Vagina (tissue), 2 donors: ENCODE data around the gene IGFBP1. TPM values are rescaled to one million over a fixed set of nuclear protein-coding genes. Genes with fewer than 3 reads are reported as not detected.

Experiments
- DNase-seq, 2 donors: peaks; one replicate each; pipeline ENCODE4 v3.0.0-alpha.2; 2017; ENCODE audit errors: extremely low spot score in 2 of 2
- H3K27ac ChIP-seq: fragments of 200-600 bp; sonication (generic); one replicate; pipeline ENCODE4 v1.5.1; 2019
- H3K27me3 ChIP-seq: fragments of 200-600 bp; sonication (generic); one replicate; pipeline ENCODE4 v1.5.1; 2019
- H3K36me3 ChIP-seq, 2 donors: fragments of 200-600 bp; sonication (generic); one replicate each; pipeline ENCODE4 v1.5.1; 2017 to 2019
- H3K4me1 ChIP-seq: fragments of 200-600 bp; sonication (generic); one replicate; pipeline ENCODE4 v1.5.1; 2019
- H3K4me3 ChIP-seq, 2 donors: fragments of 200-600 bp; sonication (generic); 1 replicate in 1 of 2; 2 replicates in 1 of 2; pipeline ENCODE4 v1.5.1; 2016 to 2019
- H3K9me3 ChIP-seq: fragments of 200-600 bp; sonication (generic); one replicate; pipeline ENCODE4 v1.5.1; 2019
- POLR2A ChIP-seq, 2 donors: fragments of 450-650 bp; IDR thresholded peaks; one replicate each; pipeline ENCODE4 v1.6.1; 2017; ENCODE audit warnings: antibody characterized with exemption in 2 of 2, mild to moderate bottlenecking in 2 of 2, moderate library complexity in 2 of 2
- POLR2AphosphoS5 ChIP-seq, 2 donors: sonication (generic); formaldehyde crosslinking; IDR thresholded peaks; one replicate each; pipeline ENCODE4 v1.9.0; 2017; ENCODE audit warnings: antibody characterized with exemption in 2 of 2, mild to moderate bottlenecking in 2 of 2, low read depth in 1 of 2; ENCODE audit not compliant: insufficient read depth in 1 of 2
- intact Hi-C: fragments of 100-400 bp; cut with DNase I; formaldehyde crosslinking; loops from one replicate; pipeline ENCODE4 v1.15.1; 2023
- total RNA-seq: library from RNA; depleted of rRNA; stranded (reverse); fragments of >200 nt; gene quantifications from one replicate; pipeline ENCODE4 v1.2.3, GENCODE V29; 2016
- TF ChIP-seq, protein P1 (sequence below), 3 experiments: fragments of 450-650 bp in 2 of 3; fragments of 200-600 bp in 1 of 3; sonication (generic) in 1 of 3; IDR thresholded peaks; one replicate each; pipeline ENCODE4 v1.5.1; 2017 to 2019; ENCODE audit warnings: antibody characterized with exemption in 3 of 3, mild to moderate bottlenecking in 2 of 3, moderate library complexity in 2 of 3

IGFBP1 gene
- total RNA-seq, 1 donor from 2014 or later = 1.7 TPM

DNA sequence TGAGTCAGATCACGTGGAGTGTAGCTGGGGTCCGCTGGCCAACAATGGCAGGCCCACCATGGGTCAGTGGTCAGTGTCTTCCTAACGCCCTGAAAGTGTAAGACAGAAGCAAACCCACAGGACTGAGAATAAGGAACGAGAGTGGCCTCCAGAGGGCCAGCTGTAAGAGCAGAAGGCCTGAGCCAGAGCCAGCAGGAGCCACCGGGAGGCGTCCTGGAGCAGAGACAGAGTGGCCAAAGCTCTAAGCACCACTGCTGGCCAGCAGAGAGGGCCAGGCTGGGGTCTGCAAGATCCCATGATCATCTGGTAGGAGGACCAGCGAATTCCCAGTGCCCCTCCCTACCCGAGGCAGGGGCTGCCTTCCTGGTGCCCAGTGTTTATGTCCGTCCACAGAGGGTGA lies 24.6 kb upstream of the IGFBP1 start:
- Histone ChIP-seq H3K27me3 (no peaks in the 10 kb centered on the region), H3K36me3 (no peaks in the 10 kb centered on the region), H3K27ac (no peak overlapping the region), H3K4me3 (no peak overlapping the region), H3K9me3 (no peaks in the 10 kb centered on the region), H3K4me1 (no peaks in the 10 kb centered on the region)
- TF ChIP-seq POLR2AphosphoS5 (IDR thresholded peaks at IDR 0.05; ENCODE audit: insufficient read depth in 1 of 2, low read depth in 1 of 2) (no peak), POLR2A (IDR thresholded peaks at IDR 0.05) (no peak)
- TF ChIP-seq, protein P1, sequence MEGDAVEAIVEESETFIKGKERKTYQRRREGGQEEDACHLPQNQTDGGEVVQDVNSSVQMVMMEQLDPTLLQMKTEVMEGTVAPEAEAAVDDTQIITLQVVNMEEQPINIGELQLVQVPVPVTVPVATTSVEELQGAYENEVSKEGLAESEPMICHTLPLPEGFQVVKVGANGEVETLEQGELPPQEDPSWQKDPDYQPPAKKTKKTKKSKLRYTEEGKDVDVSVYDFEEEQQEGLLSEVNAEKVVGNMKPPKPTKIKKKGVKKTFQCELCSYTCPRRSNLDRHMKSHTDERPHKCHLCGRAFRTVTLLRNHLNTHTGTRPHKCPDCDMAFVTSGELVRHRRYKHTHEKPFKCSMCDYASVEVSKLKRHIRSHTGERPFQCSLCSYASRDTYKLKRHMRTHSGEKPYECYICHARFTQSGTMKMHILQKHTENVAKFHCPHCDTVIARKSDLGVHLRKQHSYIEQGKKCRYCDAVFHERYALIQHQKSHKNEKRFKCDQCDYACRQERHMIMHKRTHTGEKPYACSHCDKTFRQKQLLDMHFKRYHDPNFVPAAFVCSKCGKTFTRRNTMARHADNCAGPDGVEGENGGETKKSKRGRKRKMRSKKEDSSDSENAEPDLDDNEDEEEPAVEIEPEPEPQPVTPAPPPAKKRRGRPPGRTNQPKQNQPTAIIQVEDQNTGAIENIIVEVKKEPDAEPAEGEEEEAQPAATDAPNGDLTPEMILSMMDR (IDR thresholded peaks at IDR 0.05) = no peak
- intact Hi-C loops = loop anchor here (10.0 kb wide), 1 partner anchor 709 kb away; the partner anchor contains the start of gene RAMP3
- DNase-seq = no peak

DNA sequence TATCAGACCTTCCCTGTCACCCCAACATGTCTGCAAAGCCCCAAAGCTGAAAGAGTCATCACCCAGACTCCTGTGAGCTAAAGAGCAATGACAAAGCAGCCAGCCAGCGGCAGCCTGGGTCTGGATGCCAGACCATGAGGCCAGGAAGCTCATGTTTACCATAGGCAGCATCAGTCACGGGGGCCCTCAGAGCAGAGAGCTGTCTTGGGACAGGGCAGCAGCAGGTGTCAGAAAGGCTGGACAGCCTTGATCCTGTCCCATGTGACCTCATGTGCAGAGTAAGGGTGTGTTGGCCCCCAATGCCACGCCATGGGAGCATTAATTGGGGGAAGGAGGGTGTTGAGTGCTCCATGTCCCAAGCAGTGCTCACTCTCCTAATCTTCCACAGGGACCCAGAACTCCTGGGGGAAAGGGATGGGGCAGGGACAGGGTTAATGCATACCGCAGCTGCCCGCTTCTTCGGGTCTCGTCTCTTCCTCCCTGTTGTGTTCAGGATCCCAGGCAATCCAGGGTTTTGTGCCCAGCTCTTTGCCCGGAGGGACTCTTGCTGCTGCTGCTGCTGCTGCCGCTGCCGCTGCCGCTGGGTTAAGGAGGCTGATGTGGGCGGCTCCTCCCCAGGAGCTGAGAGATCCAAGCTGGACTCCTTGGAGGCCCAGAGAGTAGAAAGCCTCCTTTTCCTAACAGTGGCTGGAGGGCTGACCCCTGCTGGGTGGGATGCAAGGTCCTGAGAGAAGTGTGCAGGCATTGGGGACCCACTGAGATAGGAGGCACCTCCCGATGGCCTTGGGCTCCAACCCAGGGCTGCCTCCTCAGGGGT lies 22.5 kb upstream of the IGFBP1 start:
- TF ChIP-seq, protein P1 (IDR thresholded peaks at IDR 0.05) = no peak
- TF ChIP-seq POLR2AphosphoS5 (IDR thresholded peaks at IDR 0.05; ENCODE audit: insufficient read depth in 1 of 2, low read depth in 1 of 2) (no peak), POLR2A (IDR thresholded peaks at IDR 0.05) (no peak)
- H3K27ac ChIP-seq = no peak overlapping the region
- intact Hi-C loops = loop anchor here (10.0 kb wide), 1 partner anchor 711 kb away; the partner anchor contains the start of gene RAMP3
- no peaks in the 10 kb centered on the region for H3K9me3 ChIP-seq
- DNase-seq = no peak
- H3K4me1 ChIP-seq = no peaks in the 10 kb centered on the region
- H3K36me3 ChIP-seq = no peaks in the 10 kb centered on the region
- no peak overlapping the region for H3K4me3 ChIP-seq
- no peaks in the 10 kb centered on the region for H3K27me3 ChIP-seq

DNA sequence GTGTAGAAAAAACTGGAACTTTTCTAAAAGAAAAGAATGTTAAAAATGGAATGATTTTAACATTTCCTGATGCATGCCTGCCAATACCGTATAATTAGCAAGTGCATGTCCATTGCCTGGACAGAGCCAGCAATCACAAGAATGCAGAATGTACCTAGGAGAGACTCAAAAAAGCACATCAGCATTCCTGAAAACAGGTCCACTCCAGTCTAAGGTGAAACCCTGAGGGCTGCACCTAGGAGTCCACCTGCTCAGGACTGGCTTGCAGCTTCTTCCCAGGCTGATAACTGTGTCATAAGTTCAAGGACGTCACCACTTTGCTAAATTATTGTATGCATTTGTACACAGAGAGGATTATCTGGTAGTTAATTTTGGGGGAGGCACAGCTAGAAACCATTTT lies 20.8 kb upstream of the IGFBP1 start:
- intact Hi-C loops = loop anchor here (10.0 kb wide), 1 partner anchor 713 kb away; the partner anchor contains the start of gene RAMP3
- H3K4me3 ChIP-seq = no peak overlapping the region
- no peaks in the 10 kb centered on the region for H3K27me3 ChIP-seq
- H3K9me3 ChIP-seq = no peaks in the 10 kb centered on the region
- DNase-seq = no peak
- H3K4me1 ChIP-seq = no peaks in the 10 kb centered on the region
- H3K27ac ChIP-seq = no peak overlapping the region
- no peaks in the 10 kb centered on the region for H3K36me3 ChIP-seq
- TF ChIP-seq POLR2AphosphoS5 (IDR thresholded peaks at IDR 0.05; ENCODE audit: insufficient read depth in 1 of 2, low read depth in 1 of 2) = no peak
- TF ChIP-seq, protein P1 (IDR thresholded peaks at IDR 0.05) = no peak
- no peak for TF ChIP-seq POLR2A (IDR thresholded peaks at IDR 0.05)

DNA sequence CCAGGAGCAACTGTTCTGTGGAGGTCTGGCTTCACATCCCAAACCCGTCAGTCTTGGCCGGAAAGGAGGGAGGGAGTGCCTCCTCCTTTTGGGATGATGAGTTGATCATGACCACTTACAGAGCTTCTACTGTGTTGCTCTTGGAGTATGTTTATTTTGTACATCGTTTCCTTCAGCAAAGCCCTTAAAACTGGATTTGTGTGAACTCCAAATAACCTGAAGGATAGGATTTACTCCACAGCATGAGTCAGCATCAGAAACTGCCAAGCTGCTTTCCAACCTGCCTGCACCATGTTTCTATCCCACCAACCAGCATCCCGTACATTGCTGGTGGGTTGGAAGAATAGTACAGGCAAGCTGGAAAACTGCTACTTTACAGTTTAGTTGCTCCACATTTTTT lies 18.9 kb upstream of the IGFBP1 start:
- intact Hi-C loops = loop anchor here (10.0 kb wide), 1 partner anchor 715 kb away; the partner anchor contains the start of gene RAMP3
- no peaks in the 10 kb centered on the region for H3K36me3 ChIP-seq

More for the DNA sequence above, 18.9 kb upstream of the IGFBP1 start:
- H3K27me3 ChIP-seq = no peaks in the 10 kb centered on the region
- no peak overlapping the region for H3K27ac ChIP-seq
- DNase-seq = no peak
- no peaks in the 10 kb centered on the region for H3K9me3 ChIP-seq
- TF ChIP-seq POLR2AphosphoS5 (IDR thresholded peaks at IDR 0.05; ENCODE audit: insufficient read depth in 1 of 2, low read depth in 1 of 2) (no peak), POLR2A (IDR thresholded peaks at IDR 0.05) (no peak)
- TF ChIP-seq, protein P1 (IDR thresholded peaks at IDR 0.05) = no peak
- H3K4me3 ChIP-seq = no peak overlapping the region
- no peaks in the 10 kb centered on the region for H3K4me1 ChIP-seq
